GM12874 (cell line): ENCODE measurements around the gene FGFR4.

Experiments used
- TF ChIP-seq, protein P1 (sequence below): IDR thresholded peaks from 2 replicates; pipeline ENCODE4 v1.5.1; 2011; ENCODE audit warnings: low read depth, mild to moderate bottlenecking, control low read depth, low read length, moderate library complexity; ENCODE audit not compliant: insufficient read depth

FGFR4 gene

DNA sequence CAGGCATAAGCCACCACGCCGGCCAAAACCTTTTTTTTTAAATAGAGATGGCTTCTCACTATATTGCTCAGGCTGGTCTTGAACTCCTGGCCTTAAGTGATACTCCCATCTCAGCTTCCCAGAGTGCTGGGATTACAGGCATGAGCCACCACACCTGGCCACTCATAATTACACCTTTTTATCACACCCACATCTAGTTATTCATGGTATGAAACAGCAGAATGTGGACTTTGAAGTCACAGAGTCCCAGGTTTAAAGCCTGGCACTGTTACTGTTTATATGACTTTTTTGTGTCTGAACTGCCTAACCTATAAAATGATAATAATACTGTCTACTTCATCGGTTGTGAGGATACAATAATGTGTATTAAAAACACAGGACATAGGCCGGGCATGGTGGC, 41.1 kb upstream of the FGFR4 start:
- TF ChIP-seq, protein P1, sequence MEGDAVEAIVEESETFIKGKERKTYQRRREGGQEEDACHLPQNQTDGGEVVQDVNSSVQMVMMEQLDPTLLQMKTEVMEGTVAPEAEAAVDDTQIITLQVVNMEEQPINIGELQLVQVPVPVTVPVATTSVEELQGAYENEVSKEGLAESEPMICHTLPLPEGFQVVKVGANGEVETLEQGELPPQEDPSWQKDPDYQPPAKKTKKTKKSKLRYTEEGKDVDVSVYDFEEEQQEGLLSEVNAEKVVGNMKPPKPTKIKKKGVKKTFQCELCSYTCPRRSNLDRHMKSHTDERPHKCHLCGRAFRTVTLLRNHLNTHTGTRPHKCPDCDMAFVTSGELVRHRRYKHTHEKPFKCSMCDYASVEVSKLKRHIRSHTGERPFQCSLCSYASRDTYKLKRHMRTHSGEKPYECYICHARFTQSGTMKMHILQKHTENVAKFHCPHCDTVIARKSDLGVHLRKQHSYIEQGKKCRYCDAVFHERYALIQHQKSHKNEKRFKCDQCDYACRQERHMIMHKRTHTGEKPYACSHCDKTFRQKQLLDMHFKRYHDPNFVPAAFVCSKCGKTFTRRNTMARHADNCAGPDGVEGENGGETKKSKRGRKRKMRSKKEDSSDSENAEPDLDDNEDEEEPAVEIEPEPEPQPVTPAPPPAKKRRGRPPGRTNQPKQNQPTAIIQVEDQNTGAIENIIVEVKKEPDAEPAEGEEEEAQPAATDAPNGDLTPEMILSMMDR: no peak

DNA sequence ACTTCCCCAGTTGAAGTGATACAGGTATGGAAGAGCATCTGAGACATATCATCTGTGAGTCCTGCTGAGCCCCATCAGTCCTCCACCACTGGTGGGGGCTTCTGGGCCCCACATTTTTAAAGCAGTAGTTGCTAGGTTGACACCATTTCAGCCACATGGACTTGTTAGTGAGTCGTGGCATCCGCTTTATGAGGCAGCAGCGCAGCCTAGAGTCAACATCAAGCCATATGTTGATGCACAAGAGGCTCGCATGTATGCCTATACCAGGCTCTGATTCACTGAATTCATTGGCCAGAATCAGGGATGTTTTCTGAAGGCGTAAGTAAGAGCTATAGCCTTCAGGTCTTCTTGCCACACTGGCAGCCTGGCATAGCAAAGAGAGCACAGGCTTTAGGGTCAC, 37.4 kb upstream of the FGFR4 start:
- TF ChIP-seq, protein P1: no peak

DNA sequence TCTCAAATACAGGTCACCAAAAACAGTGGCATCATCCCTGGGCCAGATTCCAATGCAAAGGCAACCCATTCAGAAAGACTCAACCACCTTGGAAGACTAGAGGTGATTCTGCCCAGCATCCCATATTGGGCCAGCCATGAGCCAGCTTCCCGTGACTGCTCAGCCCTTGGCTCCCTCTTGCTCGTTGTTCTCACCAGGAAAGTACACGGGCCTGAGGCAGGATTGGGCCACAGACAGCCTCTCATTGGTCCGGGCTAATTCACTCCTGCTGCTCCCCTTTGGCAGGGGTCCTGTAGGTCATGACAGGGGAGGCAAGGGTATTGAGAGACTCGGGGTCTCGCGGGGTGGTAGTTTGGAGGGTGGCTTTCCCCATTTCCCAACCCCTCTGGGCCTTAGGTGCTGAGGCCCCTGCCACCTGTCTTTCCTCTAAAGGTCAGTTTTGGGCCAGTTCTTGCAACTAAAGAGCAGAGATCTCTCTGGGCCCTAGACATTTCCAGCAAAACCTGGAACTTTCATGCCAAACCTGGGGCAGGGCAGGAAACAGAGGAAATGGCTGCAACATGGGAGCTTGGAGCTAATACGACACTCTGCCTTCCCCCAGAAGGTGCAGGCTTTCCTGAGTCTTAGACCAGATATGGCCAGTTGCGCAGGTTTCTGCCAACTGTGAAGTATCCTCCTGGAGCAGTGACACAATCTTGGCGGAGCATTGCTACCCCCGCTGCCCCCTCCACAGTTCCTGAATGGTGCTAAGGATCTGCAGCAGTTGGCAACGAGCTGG, 22.0 kb upstream of the FGFR4 start:
- TF ChIP-seq, protein P1: no peak

DNA sequence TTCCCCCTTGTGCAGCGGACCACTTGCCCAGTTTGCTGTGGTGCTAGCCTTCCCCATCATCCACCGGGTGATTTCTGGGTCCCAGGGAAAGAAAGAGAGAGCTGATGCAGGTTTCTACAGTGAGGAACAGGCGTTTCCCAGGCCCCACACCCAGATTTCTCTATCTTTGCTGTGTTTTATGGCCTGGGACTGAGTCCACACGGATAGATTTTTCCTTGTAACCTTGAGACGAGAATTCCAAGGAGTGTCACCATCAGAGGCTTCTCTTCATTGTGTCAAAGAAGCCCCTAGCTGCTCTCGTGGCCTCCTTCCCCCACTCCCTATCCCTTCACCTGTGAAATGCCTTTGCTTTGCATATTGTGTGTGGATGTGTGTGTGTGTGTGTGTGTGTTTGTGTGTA, 21.2 kb upstream of the FGFR4 start:
- TF ChIP-seq, protein P1: no peak

DNA sequence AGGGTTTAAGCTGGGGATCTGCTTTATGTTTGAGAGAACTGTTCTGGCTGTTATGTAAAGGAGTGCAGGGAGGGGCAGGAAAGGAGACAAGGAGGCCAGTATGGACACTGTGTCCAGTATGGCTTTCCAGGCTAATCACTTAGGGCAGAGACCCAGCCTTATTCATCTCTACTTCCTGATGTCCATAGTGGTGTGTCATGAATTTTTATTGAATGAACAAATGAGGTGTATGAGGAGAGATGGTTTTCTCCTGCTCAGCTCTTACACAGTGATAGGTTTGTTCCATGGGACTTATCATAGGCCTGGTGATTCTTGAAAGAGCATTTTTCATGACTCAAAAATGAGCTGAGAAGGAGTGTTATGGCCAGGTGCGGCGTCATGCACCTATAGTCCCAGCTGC, 20.5 kb upstream of the FGFR4 start:
- TF ChIP-seq, protein P1: no peak

DNA sequence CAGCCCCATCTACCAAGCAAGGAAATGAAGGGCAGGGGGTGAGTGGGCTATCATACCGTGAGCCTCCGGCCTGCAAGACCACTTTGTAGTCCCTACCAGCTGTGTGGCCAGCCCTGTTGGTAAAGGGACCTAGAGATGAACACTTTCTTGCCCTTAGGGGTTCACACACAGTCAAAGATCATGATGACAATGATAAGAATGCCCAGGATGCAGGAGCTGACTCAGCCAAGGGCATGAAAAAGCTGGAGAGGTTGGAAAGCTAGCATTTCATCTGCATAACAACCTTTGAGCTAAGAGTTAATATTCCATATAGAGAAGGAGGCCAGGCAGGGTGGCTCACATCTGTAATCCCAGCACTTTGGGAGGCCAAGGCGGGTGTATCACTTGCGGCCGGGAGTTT, 19.2 kb upstream of the FGFR4 start:
- TF ChIP-seq, protein P1: no peak

DNA sequence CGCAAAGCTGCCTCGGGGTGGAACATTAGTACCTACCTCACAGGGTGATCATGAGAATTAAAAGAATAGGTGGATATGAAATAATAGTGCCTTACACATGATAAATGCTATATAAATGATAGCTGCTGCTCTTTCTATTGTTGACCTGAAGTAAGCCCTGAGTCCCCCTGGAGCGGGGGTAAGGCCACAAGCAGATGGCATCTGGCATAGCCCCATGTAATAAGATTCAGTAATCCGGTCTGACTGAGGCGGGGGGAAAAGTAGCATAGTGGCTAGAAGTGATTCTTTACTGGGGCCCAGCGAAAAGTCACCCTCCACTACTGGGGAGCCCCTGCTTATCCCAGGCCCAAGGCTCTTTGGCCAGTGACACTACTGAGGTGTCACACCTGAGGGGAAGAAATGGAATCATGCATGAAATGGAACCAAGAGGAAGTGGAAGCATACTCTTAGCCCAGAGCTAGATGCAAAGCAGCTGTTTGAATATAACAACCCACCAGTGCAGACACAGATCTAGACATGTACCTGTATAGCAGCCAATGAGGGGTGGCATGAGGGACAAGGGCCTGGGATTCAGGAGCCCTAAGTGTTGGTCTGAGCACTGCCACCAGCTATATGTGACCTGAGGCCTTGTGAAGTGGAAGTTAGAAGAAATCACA, 16.1 kb upstream of the FGFR4 start:
- TF ChIP-seq, protein P1: no peak
